AG10803 (cell line): ENCODE measurements around the gene SLX4.

Experiments used
- DNase-seq: peaks from one replicate; pipeline ENCODE4 v3.0.0; 2010; ENCODE audit warnings: low read depth
- H3K4me3 ChIP-seq: 2 replicates; pipeline ENCODE4 v1.5.1; 2011; ENCODE audit warnings: mild to moderate bottlenecking, low read length, control low read depth
- CTCF ChIP-seq: conservative IDR thresholded peaks from 2 replicates; pipeline ENCODE4 v1.5.1; 2011; ENCODE audit warnings: mild to moderate bottlenecking, low read length, control low read depth, inconsistent platforms

The SLX4 gene

GRCh38 chr16:3607161-3607560 lies 4.2 kb downstream of the SLX4 start:
- no peak for DNase-seq
- TF ChIP-seq CTCF: no peak
- H3K4me3 ChIP-seq: no peak overlapping the region

GRCh38 chr16:3606441-3606840 lies 5.0 kb downstream of the SLX4 start:
- TF ChIP-seq CTCF: no peak

GRCh38 chr16:3602320-3602653 lies 9.1 kb downstream of the SLX4 start:
- no peak for TF ChIP-seq CTCF
- DNase-seq: no peak
- no peak overlapping the region for H3K4me3 ChIP-seq

More at GRCh38 chr16:3606441-3606840, 5.0 kb downstream of the SLX4 start:
- H3K4me3 ChIP-seq: no peak overlapping the region
- DNase-seq: no peak

- no peak for TF ChIP-seq CTCF
- DNase-seq: no peak
Measured at GRCh38 chr16:3601614-3602319, 9.6 kb downstream of the SLX4 start.

GRCh38 chr16:3599922-3600321 lies 11.5 kb downstream of the SLX4 start:
- H3K4me3 ChIP-seq: no peak overlapping the region
- DNase-seq: no peak
- no peak for TF ChIP-seq CTCF

More at GRCh38 chr16:3601614-3602319, 9.6 kb downstream of the SLX4 start:
- no peak overlapping the region for H3K4me3 ChIP-seq

- no peak overlapping the region for H3K4me3 ChIP-seq
- no peak for DNase-seq
- TF ChIP-seq CTCF: no peak
Measured at GRCh38 chr16:3599121-3599520, 12.3 kb downstream of the SLX4 start.

GRCh38 chr16:3598236-3598635 lies 13.2 kb downstream of the SLX4 start:
- TF ChIP-seq CTCF: no peak
- no peak for DNase-seq

More at GRCh38 chr16:3598236-3598635, 13.2 kb downstream of the SLX4 start:
- H3K4me3 ChIP-seq: no peak overlapping the region
